Smooth muscle cell (in vitro differentiated cells): Measurements from ENCODE around the gene PSMG3. TPM values are rescaled to one million over a fixed set of nuclear protein-coding genes. Genes with fewer than 3 reads are reported as not detected.

Experiments used
- DNase-seq: peaks from one replicate; lab custom pipeline; 2025; ENCODE audit not compliant: unreplicated experiment; lab: John Stamatoyannopoulos, UW
- H2AFZ ChIP-seq: fragments of 200-600 bp; sonication (generic); 2 replicates; pipeline ENCODE4 v1.6.0; 2016; ENCODE audit warnings: antibody characterized with exemption, low read depth, mild to moderate bottlenecking
- H3F3A ChIP-seq: fragments of 200-600 bp; sonication (generic); 2 replicates; pipeline ENCODE4 v1.6.0; 2017; ENCODE audit warnings: antibody characterized with exemption, low read depth
- H3K27ac ChIP-seq: fragments of 200-600 bp; sonication (generic); 2 replicates; pipeline ENCODE4 v1.5.1; 2016; ENCODE audit warnings: low read depth, mild to moderate bottlenecking
- H3K27me3 ChIP-seq: fragments of 200-600 bp; sonication (generic); 2 replicates; pipeline ENCODE4 v1.6.1; 2016; ENCODE audit warnings: low read depth, mild to moderate bottlenecking
- H3K36me3 ChIP-seq: fragments of 200-600 bp; sonication (generic); 2 replicates; pipeline ENCODE4 v1.5.1; 2016; ENCODE audit warnings: low read depth
- H3K4me1 ChIP-seq: fragments of 200-600 bp; sonication (generic); 2 replicates; pipeline ENCODE4 v1.5.1; 2016; ENCODE audit warnings: low read depth
- H3K4me2 ChIP-seq: fragments of 200-600 bp; sonication (generic); 2 replicates; pipeline ENCODE4 v1.6.0; 2016; ENCODE audit warnings: mild to moderate bottlenecking
- H3K4me3 ChIP-seq: fragments of 200-600 bp; sonication (generic); 2 replicates; pipeline ENCODE4 v1.5.1; 2016; ENCODE audit warnings: mild to moderate bottlenecking
- H3K79me2 ChIP-seq: fragments of 200-600 bp; sonication (generic); 2 replicates; pipeline ENCODE4 v1.6.0; 2016; ENCODE audit warnings: low read depth, mild to moderate bottlenecking
- H3K9ac ChIP-seq: fragments of 200-600 bp; sonication (generic); 2 replicates; pipeline ENCODE4 v1.6.0; 2016; ENCODE audit warnings: low read depth
- H3K9me3 ChIP-seq: fragments of 200-600 bp; sonication (generic); replicated peaks from 2 replicates; pipeline ENCODE4 v1.5.1; 2016; ENCODE audit warnings: low read depth
- H4K20me1 ChIP-seq: fragments of 200-600 bp; sonication (generic); 2 replicates; pipeline ENCODE4 v1.6.0; 2016; ENCODE audit warnings: low read depth
- WGBS: methylation state at CpG from one replicate; pipeline ENCODE4 v1.1.7; 2016; ENCODE audit warnings: low lambda C conversion rate; 5-methylcytosine and 5-hydroxymethylcytosine counted together
- polyA plus RNA-seq: library from polyadenylated mRNA; unstranded; fragments of >200 nt; fragmentation: Nextera tagmentation; extraction: Ambion mirVana; gene quantifications from 2 replicates; pipeline ENCODE4 v1.2.1, GENCODE V29; 2016
- total RNA-seq: library from RNA; depleted of rRNA; stranded (reverse); fragments of >200 nt; gene quantifications from 2 replicates; pipeline ENCODE4 v1.2.3, GENCODE V29; 2014
- TF ChIP-seq, protein P1 (sequence below): fragments of 200-600 bp; sonication (generic); IDR thresholded peaks from 2 replicates; pipeline ENCODE4 v1.5.1; 2017; ENCODE audit warnings: borderline replicate concordance, mild to moderate bottlenecking, antibody characterized with exemption; ENCODE audit not compliant: insufficient read depth, poor library complexity, severe bottlenecking

Gene PSMG3
- total and polyA plus RNA-seq, 2 experiments from 2014 or later: 24.5 to 45.3 TPM

DNA sequence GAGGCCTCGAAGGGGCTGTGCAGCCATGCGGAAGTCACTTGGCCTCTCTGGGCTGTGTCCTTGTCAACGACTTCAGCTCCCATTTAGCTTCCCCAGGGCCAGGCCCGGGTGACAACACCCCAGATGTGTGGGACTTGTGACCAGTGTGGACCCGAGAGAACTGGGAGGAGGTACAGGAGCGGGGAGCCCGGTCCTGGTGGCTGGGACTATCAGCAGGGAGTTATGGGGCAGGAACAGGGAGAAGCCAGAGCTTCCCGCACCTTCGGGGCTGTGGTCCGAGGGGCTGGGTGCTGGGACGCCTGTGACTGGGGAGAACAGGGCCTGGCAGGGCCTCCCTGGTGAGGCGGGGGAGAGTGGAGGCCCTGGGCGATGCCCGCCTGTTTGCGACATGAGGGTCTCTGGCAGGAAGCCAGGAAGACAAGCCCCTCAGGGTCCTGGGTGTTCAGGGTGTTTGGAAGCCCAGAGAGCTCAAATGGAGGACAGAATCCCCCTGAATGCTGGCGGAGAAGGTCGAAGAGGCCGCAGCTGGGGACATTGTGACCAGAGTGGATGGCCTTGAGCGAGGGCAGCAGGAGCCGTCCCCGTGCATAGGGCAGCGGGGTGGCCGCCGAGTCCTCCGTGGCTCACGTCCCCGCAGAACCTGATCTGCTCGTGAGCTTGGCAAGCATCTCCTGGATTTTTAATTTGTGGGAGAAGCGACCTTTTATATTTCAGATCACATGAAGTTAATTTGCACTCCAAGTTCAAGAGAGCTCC, 30.0 kb upstream of the PSMG3 start:
- no peaks in the 10 kb centered on the region for H3K27me3 ChIP-seq
- H3K27ac ChIP-seq: no peak overlapping the region
- no peaks in the 10 kb centered on the region for H3K9me3 ChIP-seq
- no peak overlapping the region for H3K4me3 ChIP-seq
- H3K4me2 ChIP-seq: no peak overlapping the region
- H3K79me2 ChIP-seq: no peaks in the 10 kb centered on the region
- TF ChIP-seq, protein P1, sequence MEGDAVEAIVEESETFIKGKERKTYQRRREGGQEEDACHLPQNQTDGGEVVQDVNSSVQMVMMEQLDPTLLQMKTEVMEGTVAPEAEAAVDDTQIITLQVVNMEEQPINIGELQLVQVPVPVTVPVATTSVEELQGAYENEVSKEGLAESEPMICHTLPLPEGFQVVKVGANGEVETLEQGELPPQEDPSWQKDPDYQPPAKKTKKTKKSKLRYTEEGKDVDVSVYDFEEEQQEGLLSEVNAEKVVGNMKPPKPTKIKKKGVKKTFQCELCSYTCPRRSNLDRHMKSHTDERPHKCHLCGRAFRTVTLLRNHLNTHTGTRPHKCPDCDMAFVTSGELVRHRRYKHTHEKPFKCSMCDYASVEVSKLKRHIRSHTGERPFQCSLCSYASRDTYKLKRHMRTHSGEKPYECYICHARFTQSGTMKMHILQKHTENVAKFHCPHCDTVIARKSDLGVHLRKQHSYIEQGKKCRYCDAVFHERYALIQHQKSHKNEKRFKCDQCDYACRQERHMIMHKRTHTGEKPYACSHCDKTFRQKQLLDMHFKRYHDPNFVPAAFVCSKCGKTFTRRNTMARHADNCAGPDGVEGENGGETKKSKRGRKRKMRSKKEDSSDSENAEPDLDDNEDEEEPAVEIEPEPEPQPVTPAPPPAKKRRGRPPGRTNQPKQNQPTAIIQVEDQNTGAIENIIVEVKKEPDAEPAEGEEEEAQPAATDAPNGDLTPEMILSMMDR: no peak
- H2AFZ ChIP-seq: no peak overlapping the region
- WGBS: 91% methylated on average over 29 of the region's 29 CpGs
- H3F3A ChIP-seq: no peaks in the 10 kb centered on the region
- no peaks in the 10 kb centered on the region for H3K4me1 ChIP-seq
- no peak for DNase-seq
- no peaks in the 10 kb centered on the region for H3K36me3 ChIP-seq
- H4K20me1 ChIP-seq: no peaks in the 10 kb centered on the region
- H3K9ac ChIP-seq: no peak overlapping the region

DNA sequence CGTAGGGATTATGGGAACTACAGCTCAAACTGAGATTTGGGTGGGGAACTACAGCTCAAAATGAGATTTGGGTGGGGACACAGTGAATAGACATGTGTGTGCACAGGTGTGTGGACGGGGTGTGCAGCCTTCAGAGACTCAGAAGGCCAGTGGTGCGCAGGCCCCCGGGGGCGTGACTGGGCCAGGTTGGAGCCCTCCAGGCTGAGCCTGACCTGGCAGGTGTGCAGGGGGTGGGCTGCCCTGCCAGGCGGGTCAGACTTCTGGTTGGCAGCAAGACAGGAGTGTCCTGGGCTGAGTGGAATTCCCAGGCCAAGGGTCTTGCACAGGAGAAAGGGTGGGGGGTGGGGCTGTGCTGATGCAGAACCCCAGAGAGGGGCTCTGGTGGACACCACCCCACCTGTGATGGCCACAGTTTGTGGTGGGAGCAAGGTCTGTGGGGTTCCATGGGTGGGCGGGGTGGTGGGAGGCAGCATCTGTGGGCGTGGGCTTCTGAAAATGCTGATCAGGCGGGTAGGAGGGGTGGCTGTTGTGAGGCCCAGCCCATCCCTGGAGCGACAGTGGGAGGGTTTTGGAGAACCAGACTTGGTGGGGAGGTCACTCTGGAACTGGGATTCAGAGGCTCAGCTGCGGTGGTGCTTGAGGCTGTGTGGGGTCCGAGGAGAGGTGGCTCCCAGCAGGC, 29.3 kb upstream of the PSMG3 start:
- no peak overlapping the region for H2AFZ ChIP-seq
- TF ChIP-seq, protein P1: no peak
- H3K9ac ChIP-seq: no peak overlapping the region
- H3K79me2 ChIP-seq: no peaks in the 10 kb centered on the region
- no peaks in the 10 kb centered on the region for H3K9me3 ChIP-seq
- no peaks in the 10 kb centered on the region for H3K36me3 ChIP-seq
- no peak for DNase-seq
- H3K4me2 ChIP-seq: no peak overlapping the region
- no peak overlapping the region for H3K27ac ChIP-seq
- no peaks in the 10 kb centered on the region for H3F3A ChIP-seq
- H3K4me3 ChIP-seq: no peak overlapping the region
- H3K4me1 ChIP-seq: no peaks in the 10 kb centered on the region
- 90% methylated on average over 12 of the region's 12 CpGs for WGBS
- no peaks in the 10 kb centered on the region for H4K20me1 ChIP-seq
- no peaks in the 10 kb centered on the region for H3K27me3 ChIP-seq

DNA sequence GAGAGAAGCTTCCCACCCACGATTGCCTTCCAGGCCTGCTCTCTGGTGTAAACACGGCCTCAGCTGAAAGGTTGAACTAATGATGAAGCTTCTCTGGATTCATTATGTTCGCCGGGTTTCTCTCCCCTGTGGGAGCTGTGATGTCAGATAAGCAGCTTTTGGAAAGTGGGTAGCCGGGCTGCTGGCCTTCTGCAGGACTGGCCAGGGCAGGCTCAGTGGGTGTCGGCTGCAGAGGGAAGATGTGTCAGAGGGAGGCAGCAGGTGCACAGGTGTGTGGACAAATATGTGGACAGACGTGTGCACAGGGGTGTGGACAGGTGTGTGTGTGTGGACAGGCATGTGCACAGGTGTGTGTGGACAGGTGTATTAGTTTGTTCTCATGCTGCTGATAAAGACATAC, 28.5 kb upstream of the PSMG3 start:
- no peaks in the 10 kb centered on the region for H3F3A ChIP-seq
- H2AFZ ChIP-seq: no peak overlapping the region
- H3K4me1 ChIP-seq: no peaks in the 10 kb centered on the region
- no peaks in the 10 kb centered on the region for H3K36me3 ChIP-seq
- no peaks in the 10 kb centered on the region for H4K20me1 ChIP-seq
- no peak for DNase-seq
- no peaks in the 10 kb centered on the region for H3K27me3 ChIP-seq
- H3K9me3 ChIP-seq: no peaks in the 10 kb centered on the region
- H3K79me2 ChIP-seq: no peaks in the 10 kb centered on the region
- TF ChIP-seq, protein P1: no peak
- H3K4me3 ChIP-seq: no peak overlapping the region
- no peak overlapping the region for H3K9ac ChIP-seq
- WGBS: 86% methylated on average over 7 of the region's 7 CpGs
- no peak overlapping the region for H3K27ac ChIP-seq
- no peak overlapping the region for H3K4me2 ChIP-seq
